ENCODE measurements around the gene TOM1L1.
A peak's percentile ranks its signal among the peaks of the same experiment; 100 is the strongest.

- TF ChIP-seq CTCF (IDR thresholded peaks at IDR 0.05) (peak; percentile 78), EZH2 (IDR thresholded peaks at IDR 0.05) (no peak)
Observed at GRCh38 chr17:54992797-54993639, 92.4 kb downstream of the TOM1L1 start.

Data from neural progenitor cell (in vitro differentiated cells).